ENCODE measurements around the gene TUBGCP6.

TUBGCP6 gene

DNA sequence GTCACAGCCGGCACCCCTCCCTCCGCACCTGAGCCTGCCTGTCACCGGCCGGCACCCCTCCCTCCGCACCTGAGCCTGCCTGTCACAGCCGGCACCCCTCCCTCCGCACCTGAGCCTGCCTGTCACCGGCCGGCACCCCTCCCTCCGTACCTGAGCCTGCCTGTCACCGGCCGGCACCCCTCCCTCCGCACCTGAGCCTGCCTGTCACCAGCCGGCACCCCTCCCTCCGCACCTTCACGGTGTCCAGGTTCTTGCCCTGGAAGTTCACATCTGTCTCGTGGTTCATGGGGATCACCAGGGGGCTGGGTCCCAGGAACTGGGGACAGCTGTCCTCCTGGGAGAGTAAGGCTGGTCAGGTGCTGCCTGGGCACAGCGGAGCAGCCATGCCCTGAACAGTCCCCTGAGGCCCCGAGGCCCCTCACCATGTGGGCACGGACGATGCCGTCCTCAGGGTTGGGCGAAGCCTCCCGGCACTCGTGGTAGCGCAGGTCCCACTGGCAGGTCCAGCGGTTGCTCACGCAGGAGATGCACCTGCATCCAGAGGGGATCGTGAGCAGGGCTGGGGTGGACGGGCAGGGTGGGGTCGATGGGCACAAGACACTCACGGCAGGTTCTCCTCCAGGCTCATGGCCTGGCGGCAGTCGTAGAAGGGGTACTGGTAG lies 40.9 kb upstream of the TUBGCP6 start:
- peaks cover 86 to 98% (median 95%) of the 10 kb centered on the region in 3 donors for H3K36me3 ChIP-seq

DNA sequence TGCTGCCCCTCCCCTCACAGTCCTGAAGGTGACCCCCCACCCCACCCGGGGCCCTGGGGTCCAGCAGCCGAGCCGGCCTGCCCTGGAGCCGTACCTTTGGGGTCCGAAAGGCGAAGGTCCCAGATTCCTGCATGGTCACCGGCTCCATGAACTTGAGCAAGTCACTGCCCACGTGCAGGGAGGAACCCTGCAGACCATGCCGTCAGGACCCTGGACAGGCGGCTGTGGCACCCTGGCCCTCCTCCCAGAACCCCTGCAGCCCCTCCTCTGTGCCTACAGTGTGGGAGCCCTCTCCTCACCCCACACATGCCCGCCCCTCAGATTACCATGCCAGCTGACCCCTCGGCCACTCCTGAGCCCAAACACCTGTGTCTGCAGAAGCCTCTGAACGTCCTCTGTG lies 39.7 kb upstream of the TUBGCP6 start:
- DNase-seq = no peak
- H3K27ac ChIP-seq = no peak overlapping the region
- no peak overlapping the region for H3K4me3 ChIP-seq
- TF ChIP-seq, protein P1, sequence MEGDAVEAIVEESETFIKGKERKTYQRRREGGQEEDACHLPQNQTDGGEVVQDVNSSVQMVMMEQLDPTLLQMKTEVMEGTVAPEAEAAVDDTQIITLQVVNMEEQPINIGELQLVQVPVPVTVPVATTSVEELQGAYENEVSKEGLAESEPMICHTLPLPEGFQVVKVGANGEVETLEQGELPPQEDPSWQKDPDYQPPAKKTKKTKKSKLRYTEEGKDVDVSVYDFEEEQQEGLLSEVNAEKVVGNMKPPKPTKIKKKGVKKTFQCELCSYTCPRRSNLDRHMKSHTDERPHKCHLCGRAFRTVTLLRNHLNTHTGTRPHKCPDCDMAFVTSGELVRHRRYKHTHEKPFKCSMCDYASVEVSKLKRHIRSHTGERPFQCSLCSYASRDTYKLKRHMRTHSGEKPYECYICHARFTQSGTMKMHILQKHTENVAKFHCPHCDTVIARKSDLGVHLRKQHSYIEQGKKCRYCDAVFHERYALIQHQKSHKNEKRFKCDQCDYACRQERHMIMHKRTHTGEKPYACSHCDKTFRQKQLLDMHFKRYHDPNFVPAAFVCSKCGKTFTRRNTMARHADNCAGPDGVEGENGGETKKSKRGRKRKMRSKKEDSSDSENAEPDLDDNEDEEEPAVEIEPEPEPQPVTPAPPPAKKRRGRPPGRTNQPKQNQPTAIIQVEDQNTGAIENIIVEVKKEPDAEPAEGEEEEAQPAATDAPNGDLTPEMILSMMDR (IDR thresholded peaks at IDR 0.05) = no peak
- peaks cover 90 to 98% (median 95%) of the 10 kb centered on the region in 3 donors for H3K36me3 ChIP-seq
- H3K27me3 ChIP-seq = no peaks in the 10 kb centered on the region
- intact Hi-C loops (cut with DNase I; ENCODE audit: low total_unique reads) = no loop called here
- no peaks in the 10 kb centered on the region for H3K9me3 ChIP-seq
- H3K4me1 ChIP-seq = peaks cover 0 to 35% (median 0%) of the 10 kb centered on the region in 4 donors

More for the DNA sequence above, 40.9 kb upstream of the TUBGCP6 start:
- no peak overlapping the region for H3K27ac ChIP-seq
- TF ChIP-seq, protein P1 (IDR thresholded peaks at IDR 0.05) = no peak
- no peak overlapping the region for H3K4me3 ChIP-seq
- H3K9me3 ChIP-seq = no peaks in the 10 kb centered on the region
- no peaks in the 10 kb centered on the region for H3K27me3 ChIP-seq
- DNase-seq = no peak
- intact Hi-C loops (cut with DNase I; ENCODE audit: low total_unique reads) = no loop called here
- peaks cover 0 to 43% (median 1%) of the 10 kb centered on the region in 4 donors for H3K4me1 ChIP-seq

DNA sequence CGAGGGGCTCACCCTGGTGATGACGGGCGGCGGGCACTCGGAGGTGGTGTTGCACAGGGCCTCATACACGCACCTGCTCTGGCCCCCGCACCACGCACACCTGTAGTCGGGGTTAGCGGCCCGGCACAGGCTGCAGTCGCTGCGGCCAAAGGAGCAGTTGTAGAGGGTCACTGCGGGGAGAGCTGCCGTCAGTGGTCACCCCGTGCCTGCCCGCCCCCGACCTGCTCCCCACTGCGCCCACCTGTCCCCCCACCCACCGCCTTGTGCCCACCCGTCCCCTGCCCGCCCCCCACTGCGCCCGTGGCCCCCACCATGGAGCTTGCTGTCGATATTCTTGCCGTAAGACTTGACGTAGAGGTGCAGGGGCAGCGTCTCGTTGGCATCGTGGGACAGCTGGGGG lies 39.0 kb upstream of the TUBGCP6 start:
- no peak overlapping the region for H3K27ac ChIP-seq
- TF ChIP-seq, protein P1 (IDR thresholded peaks at IDR 0.05) = no peak
- H3K9me3 ChIP-seq = no peaks in the 10 kb centered on the region
- H3K4me3 ChIP-seq = no peak overlapping the region
- H3K27me3 ChIP-seq = no peaks in the 10 kb centered on the region
- intact Hi-C loops (cut with DNase I; ENCODE audit: low total_unique reads) = no loop called here
- H3K4me1 ChIP-seq = peaks cover 0 to 29% (median 0%) of the 10 kb centered on the region in 4 donors
- no peak for DNase-seq
- peaks cover 90 to 98% (median 95%) of the 10 kb centered on the region in 3 donors for H3K36me3 ChIP-seq

DNA sequence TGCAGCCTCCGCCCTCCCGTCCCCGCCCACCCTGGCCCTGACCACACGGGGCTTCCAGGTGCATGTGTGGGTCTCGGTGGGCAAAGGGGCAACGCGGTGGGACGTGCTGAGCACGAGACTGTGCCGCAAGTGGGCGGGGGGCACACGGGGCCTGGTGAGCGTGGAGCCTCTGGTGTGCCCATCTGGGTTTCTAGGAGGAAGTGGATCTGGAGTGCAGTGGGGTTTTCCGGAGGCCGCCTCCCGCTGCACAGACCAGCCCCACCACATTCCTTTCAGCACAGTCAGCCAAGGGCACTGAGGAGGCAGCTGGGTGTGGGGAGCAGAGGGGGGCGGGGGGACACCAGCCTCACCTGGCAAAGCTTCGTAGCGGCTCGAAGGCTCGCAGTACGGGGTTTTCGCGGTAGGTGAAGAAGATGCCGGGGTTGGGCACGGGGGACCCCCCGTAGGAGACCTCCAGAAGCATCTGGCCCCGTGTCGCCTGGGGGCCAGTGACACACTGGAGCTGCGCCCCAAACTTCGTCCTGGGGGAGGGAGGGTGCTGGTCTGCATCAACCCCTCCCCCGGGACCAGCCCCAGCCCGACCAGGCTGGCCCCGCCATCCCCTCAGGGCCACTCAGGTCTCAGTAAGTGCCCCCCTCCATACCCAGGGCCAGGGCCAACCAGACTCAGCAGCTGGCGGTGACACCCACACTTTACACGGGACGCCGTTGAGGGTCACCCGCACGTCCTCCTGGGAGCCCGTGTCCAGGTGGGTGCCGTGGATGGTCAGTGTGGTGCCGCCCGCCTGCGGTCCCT lies 37.7 kb upstream of the TUBGCP6 start:
- intact Hi-C loops (cut with DNase I; ENCODE audit: low total_unique reads) = no loop called here
- Histone ChIP-seq H3K4me3 (no peak overlapping the region), H3K4me1 (peaks cover 0 to 23% (median 0%) of the 10 kb centered on the region in 4 donors), H3K9me3 (no peaks in the 10 kb centered on the region), H3K27me3 (no peaks in the 10 kb centered on the region), H3K27ac (no peak overlapping the region), H3K36me3 (peaks cover 90 to 98% (median 95%) of the 10 kb centered on the region in 3 donors)
- no peak for DNase-seq
- TF ChIP-seq, protein P1 (IDR thresholded peaks at IDR 0.05) = no peak

DNA sequence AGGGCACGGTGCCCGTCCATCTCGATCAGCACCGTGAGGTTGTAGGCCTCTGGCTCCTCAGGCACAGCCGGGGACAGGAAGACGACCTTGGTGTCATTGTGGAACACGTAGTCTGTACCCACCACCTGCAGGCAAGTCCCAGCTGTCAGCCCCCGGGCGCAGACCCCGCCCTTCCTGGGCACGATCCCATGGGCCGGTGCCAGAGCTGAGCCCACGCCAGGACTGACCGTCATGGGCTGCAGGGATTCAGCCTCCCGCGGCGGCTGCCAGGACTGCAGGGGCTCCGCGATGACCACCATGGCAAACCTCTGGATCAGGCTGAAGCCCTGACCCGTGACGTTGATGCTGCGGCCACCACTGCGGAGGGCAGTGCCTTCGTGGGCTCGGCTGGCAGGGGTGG lies 37.1 kb upstream of the TUBGCP6 start:
- Histone ChIP-seq H3K4me3 (no peak overlapping the region), H3K9me3 (no peaks in the 10 kb centered on the region), H3K27me3 (no peaks in the 10 kb centered on the region), H3K4me1 (peaks cover 0 to 23% (median 0%) of the 10 kb centered on the region in 4 donors), H3K36me3 (peaks cover 90 to 98% (median 95%) of the 10 kb centered on the region in 3 donors), H3K27ac (no peak overlapping the region)
- intact Hi-C loops (cut with DNase I; ENCODE audit: low total_unique reads) = no loop called here
- DNase-seq = no peak
- TF ChIP-seq, protein P1 (IDR thresholded peaks at IDR 0.05) = no peak

Measured in tibial artery (tissue), 4 donors.